ENCODE results near the gene IFT88.

Gene IFT88

DNA sequence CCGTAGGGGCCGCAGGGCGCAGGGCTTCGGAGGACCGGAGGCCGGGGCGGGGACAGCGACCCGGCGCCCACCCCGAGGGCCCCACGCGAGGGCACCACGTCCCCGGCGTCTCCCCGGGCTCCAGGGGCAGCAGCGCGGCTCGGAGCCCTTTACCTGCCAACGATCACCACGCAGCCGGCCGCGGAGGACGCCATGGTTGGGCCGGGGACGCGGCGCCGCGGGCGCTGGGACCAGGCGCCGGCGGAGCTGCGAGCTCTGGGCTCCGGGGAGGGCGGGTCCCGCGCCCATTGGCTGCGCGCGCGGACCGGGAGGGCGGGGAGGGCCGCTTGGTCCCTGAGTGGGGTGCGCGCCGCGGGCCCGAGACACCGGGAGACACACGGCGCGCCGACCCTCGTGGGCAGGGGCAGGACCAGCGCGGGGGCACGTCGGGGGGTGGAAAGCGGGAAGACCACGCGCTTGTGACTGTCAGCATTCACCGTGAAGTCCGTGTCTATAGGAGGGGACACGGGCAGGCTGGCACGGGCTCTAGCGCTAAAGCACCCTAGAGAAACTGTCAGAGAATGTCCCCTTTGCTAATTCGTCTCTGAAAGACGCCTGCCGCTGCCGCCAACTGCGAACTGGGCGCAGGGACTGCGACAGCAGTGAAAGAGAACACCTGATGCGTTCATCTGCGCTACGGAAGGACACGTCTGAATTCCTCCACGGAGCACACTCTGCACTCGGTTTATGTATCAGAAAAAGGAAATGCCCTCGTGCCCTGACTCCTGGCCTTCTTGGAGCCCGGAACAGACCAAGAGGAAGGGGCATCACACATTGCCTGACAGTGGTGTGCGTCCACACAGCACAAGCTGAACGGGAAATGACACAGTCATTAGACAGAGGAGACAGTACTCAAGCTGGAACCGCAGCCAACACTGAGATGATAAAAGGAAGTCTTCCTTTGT is 41.1 kb upstream of the IFT88 start, which contains the start of gene CRYL1:
Gene CRYL1 (minus strand): TSS at position 257 of the 944 bp plus-strand sequence. CDS start 63 bp downstream, at position 194.
- TF ChIP-seq, protein P1, sequence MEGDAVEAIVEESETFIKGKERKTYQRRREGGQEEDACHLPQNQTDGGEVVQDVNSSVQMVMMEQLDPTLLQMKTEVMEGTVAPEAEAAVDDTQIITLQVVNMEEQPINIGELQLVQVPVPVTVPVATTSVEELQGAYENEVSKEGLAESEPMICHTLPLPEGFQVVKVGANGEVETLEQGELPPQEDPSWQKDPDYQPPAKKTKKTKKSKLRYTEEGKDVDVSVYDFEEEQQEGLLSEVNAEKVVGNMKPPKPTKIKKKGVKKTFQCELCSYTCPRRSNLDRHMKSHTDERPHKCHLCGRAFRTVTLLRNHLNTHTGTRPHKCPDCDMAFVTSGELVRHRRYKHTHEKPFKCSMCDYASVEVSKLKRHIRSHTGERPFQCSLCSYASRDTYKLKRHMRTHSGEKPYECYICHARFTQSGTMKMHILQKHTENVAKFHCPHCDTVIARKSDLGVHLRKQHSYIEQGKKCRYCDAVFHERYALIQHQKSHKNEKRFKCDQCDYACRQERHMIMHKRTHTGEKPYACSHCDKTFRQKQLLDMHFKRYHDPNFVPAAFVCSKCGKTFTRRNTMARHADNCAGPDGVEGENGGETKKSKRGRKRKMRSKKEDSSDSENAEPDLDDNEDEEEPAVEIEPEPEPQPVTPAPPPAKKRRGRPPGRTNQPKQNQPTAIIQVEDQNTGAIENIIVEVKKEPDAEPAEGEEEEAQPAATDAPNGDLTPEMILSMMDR (IDR thresholded peaks at IDR 0.05; ENCODE audit: borderline replicate concordance, insufficient read depth, low read depth, low read length) = no peak
- peak within 1 kb of the TSS; percentile 74 for H3K4me3 ChIP-seq (ENCODE audit: low read depth, low read length)

DNA sequence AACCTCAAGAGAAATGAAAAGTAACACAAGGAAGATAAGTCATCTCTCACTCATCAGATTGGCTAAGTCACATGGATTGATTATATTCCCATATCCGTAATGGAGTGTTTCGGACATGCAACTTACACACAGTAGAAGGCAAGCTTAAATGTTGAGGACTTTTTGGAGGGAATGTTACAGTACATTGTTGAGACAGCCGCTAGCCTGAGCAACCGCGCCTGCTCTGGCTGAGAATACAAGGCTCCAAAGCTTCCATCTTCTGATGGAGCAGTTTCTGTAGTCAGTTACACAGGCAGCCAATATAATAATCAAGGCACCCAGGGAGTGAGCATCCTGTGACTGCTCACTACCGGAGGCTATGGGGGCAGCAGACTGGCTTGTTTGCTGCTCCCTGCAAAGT is 40.3 kb upstream of the IFT88 start:
- TF ChIP-seq, protein P1 (IDR thresholded peaks at IDR 0.05; ENCODE audit: borderline replicate concordance, insufficient read depth, low read depth, low read length) = no peak
- H3K4me3 ChIP-seq (ENCODE audit: low read depth, low read length) = peak overlapping the region; percentile 23

DNA sequence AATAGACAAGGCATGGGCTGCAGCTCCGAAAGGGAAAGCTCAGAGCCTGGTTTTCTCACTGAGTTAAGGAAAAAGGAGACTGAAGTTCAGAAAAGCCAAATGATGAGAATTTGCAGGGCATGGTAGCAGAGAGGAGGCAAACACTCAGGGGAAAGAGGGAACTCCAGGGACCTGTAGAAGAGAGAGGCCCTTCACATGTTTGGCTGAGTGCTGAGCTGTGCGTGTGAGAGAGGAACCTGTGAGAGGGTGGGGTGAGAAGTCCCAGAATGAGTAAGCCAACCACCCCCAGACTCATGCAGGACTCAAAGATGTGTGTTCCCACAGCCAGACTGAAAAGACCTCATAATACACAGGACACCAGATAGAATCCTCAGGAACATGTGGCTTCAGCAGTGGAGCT is 38.5 kb upstream of the IFT88 start:
- no peak overlapping the region for H3K4me3 ChIP-seq (ENCODE audit: low read depth, low read length)
- TF ChIP-seq, protein P1 (IDR thresholded peaks at IDR 0.05; ENCODE audit: borderline replicate concordance, insufficient read depth, low read depth, low read length) = no peak

DNA sequence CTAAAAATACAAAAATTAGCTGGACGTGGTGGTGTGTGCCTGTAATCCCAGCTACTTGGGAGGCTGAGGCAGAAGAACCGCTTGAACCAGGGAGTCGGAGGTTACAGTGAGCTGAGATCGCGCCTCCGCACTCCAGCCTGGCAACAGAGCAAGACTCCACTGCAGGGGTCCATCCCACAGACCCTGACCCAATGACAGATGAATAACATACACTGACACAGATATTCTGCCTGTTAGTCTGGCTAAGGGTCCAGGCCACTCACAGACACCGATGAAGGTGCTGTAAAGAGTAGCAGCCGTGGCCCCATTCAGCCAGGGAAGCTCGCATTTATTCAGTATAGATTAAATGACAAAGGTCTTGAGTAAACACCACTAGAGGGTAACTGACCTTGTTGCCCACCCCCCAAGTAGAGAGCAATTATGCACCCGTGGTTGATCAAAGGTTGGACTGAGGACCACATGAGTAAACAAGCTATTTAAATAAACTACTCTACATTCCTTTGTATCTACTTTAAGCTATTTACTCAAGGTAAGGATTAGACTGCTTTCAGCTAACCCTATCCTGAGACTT is 32.8 kb upstream of the IFT88 start:
- TF ChIP-seq, protein P1 (IDR thresholded peaks at IDR 0.05; ENCODE audit: borderline replicate concordance, insufficient read depth, low read depth, low read length) = no peak
- no peak overlapping the region for H3K4me3 ChIP-seq (ENCODE audit: low read depth, low read length)

DNA sequence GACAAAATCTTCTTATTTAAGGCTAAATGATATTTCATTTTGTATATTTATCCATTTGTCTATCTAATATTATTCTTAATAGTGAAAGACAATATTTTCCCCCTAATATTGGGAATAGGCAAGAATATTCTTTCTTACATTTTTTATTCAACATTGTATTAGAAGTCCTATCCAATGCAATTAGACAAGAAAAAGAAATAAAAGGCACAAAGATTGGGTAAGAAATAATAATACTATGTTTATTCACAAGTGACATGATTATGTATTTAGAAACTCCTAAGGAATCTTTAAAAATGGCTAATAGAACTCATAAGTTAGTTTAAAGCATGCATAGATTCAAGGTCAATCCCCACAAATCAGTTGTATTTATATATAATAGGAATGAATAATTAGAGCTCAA is 30.0 kb upstream of the IFT88 start:
- H3K4me3 ChIP-seq (ENCODE audit: low read depth, low read length) = no peak overlapping the region
- TF ChIP-seq, protein P1 (IDR thresholded peaks at IDR 0.05; ENCODE audit: borderline replicate concordance, insufficient read depth, low read depth, low read length) = no peak

DNA sequence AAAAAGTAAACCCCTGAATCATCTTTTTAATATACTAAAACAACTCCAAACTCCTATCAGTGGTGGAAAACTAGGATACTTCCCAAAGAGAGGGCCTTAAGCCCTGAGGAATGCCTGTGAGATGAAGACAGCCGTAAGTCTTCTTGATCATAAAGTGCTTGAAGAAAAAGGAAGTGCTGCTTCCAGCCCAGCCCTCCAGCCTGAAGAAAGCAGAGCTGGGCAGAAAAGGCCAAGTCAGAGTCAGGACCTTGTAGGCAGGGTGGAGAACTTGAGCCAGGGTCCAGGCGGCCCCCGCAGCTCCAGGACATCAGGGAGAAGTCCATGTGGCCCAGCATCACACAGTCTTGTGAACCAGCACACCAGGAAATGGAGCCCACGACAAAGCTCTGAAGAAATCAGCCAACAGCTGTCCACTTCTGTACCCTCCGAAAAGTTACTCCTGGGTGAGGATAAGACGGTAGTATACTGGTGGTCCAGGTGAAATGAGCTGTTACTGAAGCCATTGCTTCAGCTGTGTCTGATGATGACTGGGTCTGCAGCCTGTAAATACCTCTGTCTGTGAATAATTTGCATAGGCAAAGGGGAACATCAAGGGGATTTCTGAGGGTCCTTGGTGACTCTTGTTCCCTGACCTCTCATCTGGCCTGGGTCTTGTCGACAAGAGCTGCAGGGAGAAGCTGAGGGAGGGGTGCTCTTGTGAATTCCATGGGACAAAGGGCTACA is 22.6 kb upstream of the IFT88 start:
- no peak overlapping the region for H3K4me3 ChIP-seq (ENCODE audit: low read depth, low read length)
- TF ChIP-seq, protein P1 (IDR thresholded peaks at IDR 0.05; ENCODE audit: borderline replicate concordance, insufficient read depth, low read depth, low read length) = no peak

All from GM12875 (cell line).